GM06990 (cell line): ENCODE data around the gene AKR1D1.

Experiments used
- DNase-seq: peaks from one replicate; pipeline ENCODE4 v3.0.0-alpha.2; 2011; ENCODE audit not compliant: insufficient read length; ENCODE audit errors: extremely low read depth
- H3K27me3 ChIP-seq: replicated peaks from 2 replicates; pipeline ENCODE4 v1.6.0; 2011; ENCODE audit warnings: low read length; ENCODE audit not compliant: control insufficient read depth, insufficient read depth
- H3K36me3 ChIP-seq: 2 replicates; pipeline ENCODE4 v1.5.1; 2011; ENCODE audit warnings: low read length; ENCODE audit not compliant: control insufficient read depth, insufficient read depth
- H3K4me3 ChIP-seq: replicated peaks from 2 replicates; pipeline ENCODE4 v1.5.1; 2011; ENCODE audit warnings: low read depth, mild to moderate bottlenecking, control low read depth, low read length
- TF ChIP-seq, protein P1 (sequence below): IDR thresholded peaks from 2 replicates; pipeline ENCODE4 v1.5.1; 2011; ENCODE audit warnings: low read length, control low read depth, mild to moderate bottlenecking, inconsistent platforms; ENCODE audit not compliant: insufficient read depth, poor library complexity, severe bottlenecking

AKR1D1 gene

DNA sequence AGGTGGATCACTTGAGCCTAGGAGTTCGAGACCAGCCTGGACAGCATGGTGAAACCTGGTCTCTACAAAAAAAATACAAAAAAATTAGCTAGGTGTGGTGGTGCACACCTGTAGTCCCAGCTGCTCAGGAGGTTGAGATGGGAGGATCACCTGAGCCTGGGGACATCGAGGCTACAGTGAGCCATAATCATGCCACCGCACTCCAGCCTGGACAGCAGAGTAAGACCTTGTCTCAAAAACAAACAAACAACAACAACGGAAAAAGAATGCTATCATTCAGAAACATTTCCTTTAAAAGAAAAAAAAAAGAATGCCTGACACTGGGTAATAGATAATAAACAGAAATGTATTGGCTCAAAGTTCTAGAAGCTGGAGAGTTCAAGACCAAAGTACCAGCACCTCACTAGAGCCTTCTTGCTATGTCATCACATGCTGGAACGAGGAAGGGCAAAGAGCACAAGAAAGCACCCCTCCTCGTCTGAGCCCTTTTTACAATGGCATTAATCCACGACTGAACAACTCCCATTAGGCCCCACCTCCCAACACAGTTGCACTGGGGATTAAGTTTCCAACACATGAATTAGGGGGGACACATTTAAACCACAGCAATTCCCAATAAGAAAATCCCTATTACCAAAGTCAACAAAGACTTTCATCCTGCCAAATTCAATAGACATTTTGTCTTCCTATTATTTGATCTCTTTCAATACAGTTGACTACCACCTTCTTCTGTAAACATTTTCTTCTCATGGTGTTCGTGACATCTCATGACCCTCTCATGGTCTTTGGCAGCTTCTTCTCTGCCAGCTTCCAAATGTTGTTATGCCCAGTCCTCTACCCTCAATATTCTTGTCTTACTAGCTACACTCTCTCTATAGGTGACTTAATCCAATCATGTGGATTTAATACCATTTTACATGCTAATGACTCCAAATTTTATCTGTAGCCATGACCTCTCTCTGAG lies 20.0 kb downstream of the AKR1D1 start:
- Histone ChIP-seq H3K27me3 (no peaks in the 10 kb centered on the region; the same call in 1 of the 2 replicates), H3K4me3 (no peak overlapping the region), H3K36me3 (no peaks in the 10 kb centered on the region)
- TF ChIP-seq, protein P1, sequence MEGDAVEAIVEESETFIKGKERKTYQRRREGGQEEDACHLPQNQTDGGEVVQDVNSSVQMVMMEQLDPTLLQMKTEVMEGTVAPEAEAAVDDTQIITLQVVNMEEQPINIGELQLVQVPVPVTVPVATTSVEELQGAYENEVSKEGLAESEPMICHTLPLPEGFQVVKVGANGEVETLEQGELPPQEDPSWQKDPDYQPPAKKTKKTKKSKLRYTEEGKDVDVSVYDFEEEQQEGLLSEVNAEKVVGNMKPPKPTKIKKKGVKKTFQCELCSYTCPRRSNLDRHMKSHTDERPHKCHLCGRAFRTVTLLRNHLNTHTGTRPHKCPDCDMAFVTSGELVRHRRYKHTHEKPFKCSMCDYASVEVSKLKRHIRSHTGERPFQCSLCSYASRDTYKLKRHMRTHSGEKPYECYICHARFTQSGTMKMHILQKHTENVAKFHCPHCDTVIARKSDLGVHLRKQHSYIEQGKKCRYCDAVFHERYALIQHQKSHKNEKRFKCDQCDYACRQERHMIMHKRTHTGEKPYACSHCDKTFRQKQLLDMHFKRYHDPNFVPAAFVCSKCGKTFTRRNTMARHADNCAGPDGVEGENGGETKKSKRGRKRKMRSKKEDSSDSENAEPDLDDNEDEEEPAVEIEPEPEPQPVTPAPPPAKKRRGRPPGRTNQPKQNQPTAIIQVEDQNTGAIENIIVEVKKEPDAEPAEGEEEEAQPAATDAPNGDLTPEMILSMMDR, result no peak
- DNase-seq, result no peak

DNA sequence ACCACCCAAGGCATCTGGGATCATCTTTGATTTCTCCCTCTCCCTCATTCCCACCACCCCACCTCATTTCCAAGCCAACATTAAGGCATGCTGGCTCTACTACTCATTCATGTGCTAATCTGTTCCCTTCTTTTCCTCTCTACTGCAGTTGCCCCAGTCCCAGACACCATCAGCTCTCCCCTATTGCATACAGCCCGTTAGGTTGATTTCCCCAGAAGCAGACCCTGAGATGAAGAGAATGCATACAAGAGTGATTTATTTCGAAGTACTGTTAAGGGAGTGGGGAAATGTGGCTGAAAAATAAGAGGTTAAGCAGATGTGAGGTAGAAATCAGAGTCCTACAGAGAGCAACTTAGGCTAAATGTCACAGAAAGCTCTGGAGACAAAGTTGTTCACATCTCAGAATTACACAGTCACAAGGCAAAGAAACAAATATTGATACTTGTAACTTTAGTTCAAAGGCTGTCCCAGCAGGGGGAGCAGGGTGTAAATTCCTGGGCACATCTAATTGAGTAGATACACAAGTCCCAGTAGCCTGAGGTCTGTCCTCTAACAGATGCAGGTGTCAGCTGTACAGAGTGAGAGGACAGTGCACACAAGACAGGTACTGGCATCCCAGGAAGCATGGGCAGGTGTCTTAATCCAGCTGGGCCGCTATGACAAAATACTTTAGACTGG lies 20.9 kb downstream of the AKR1D1 start:
- Histone ChIP-seq H3K36me3 (no peaks in the 10 kb centered on the region), H3K27me3 (no peaks in the 10 kb centered on the region; the same call in 1 of the 2 replicates), H3K4me3 (no peak overlapping the region)
- no peak for DNase-seq
- TF ChIP-seq, protein P1, result peak; percentile 57

DNA sequence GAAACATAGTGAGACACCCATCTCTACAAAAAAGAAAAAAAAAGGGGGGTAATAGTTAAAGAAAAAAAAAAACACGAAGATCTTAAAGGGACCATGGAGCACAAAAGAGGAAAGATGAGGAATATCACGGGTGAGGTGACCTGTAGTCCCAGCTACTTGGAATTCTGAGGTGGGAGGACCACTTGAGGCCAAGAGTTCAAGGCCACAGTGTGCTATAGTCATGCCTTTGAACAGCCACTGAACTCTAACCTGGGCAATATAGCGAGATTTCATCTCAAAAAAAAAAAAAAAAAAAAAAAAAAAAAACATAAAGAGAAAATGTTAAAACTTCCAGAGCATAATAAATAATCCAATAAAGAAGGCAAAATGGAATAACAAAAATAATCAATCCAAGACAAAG lies 23.6 kb downstream of the AKR1D1 start:
- H3K36me3 ChIP-seq, result no peaks in the 10 kb centered on the region
- TF ChIP-seq, protein P1, result no peak
- no peak for DNase-seq
- no peak overlapping the region for H3K4me3 ChIP-seq
- no peaks in the 10 kb centered on the region; the same call in 1 of the 2 replicates for H3K27me3 ChIP-seq

DNA sequence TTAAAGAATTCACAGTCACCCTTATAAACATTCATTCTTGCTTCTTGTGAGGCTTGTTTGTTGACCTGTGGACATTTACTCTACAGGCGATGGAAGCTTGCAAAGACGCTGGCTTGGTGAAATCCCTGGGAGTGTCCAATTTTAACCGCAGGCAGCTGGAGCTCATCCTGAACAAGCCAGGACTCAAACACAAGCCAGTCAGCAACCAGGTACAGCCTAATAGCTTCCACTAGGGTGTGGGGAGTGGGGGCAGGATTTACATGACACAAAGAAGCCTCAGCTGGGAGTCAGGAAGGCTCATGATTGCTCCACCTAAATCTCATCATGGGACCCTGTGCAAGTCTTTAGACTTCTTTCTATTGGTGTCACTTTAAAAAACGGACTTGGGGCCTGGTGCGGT lies 29.0 kb downstream of the AKR1D1 start:
- Histone ChIP-seq H3K27me3 (no peaks in the 10 kb centered on the region), H3K4me3 (no peak overlapping the region), H3K36me3 (no peaks in the 10 kb centered on the region)
- TF ChIP-seq, protein P1, result no peak
- no peak for DNase-seq

DNA sequence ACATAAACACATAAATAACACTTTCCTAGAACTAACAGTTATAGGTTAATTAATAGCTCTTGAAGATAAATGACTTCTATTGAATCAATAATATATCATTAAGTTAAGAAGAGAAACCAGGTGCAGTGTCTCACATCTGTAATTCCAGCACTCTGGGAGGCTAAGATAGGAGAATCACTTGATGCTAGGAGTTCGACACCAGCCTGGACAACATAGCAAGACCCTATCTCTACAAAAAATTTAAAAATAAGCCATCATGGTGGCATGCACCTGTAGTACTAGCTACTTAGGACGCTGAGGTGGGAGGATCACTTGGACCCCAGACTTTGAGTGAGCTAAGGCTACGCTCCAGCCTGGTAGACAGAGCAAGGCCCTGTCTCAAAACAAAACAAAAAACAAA lies 38.8 kb downstream of the AKR1D1 start:
- H3K27me3 ChIP-seq, result no peaks in the 10 kb centered on the region
- no peak overlapping the region for H3K4me3 ChIP-seq
- no peak for DNase-seq
- H3K36me3 ChIP-seq, result no peaks in the 10 kb centered on the region
- TF ChIP-seq, protein P1, result no peak
